ENCODE results near the gene CATSPER1. TPM values are rescaled to one million over a fixed set of nuclear protein-coding genes. Genes with fewer than 3 reads are reported as not detected.

CATSPER1 gene
- not detected in 2 replicates for total RNA-seq (2014; rRNA removed; shearing (Covaris generic))

DNA sequence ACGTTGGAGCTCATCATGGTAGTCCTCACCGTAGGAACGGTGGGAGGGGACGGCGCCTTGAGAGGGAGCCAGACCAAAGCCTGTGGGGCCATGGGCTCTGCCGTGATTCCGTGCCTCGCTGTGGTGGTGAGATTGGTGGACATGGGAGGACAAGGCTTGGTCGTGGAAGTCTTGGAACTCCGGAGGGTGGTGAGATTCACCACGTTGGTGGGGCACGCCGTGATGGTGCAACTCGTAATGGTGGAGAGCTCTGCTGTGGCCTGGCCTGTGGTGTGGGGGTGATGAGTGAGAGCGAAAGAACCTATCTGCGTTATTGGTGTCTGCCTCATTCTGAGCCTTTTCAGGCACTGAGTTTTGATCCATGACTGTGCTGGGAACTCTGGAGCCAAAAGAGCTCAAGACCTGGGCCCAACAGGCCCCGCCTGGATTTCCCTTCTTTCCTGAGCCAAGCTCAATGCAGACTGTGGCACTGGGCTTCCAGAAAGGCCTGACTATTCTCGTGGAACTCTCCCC lies at the start of gene CATSPER1:
CATSPER1 (minus strand) TSS at position 463 of the 513 bp plus-strand sequence; CDS start at position 363, 100 bp downstream.
- in situ Hi-C loops (cut with HindIII; ENCODE audit: low sequenced_read_pairs) = no loop called here
- no peak for DNase-seq (ENCODE audit: low spot score)

GRCh38 chr11:66075273-66075672 lies 49.0 kb upstream of the CATSPER1 start:
- no peak for DNase-seq (ENCODE audit: low spot score)
- in situ Hi-C loops (cut with HindIII; ENCODE audit: low sequenced_read_pairs) = no loop called here

DNA sequence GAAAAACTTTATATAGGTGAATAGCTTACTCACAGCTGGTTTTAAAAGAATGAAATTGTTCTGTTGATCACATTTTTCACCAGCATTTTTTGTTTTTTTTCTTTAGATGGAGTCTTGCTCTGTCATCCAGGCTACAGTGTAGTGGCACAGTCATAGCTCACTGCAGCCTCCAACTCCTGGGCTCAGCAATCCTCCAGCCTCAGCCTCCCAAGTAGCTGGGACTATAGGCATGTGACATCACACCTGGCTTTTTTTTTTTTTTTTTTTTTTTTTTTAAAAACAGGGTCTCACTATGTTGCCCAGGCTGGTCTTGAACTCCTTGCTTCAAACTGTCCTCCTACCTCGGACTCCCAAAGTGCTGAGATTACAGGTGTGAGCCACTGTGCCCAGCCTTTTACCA lies 47.4 kb upstream of the CATSPER1 start:
- no peak for DNase-seq (ENCODE audit: low spot score)
- in situ Hi-C loops (cut with HindIII; ENCODE audit: low sequenced_read_pairs) = no loop called here

DNA sequence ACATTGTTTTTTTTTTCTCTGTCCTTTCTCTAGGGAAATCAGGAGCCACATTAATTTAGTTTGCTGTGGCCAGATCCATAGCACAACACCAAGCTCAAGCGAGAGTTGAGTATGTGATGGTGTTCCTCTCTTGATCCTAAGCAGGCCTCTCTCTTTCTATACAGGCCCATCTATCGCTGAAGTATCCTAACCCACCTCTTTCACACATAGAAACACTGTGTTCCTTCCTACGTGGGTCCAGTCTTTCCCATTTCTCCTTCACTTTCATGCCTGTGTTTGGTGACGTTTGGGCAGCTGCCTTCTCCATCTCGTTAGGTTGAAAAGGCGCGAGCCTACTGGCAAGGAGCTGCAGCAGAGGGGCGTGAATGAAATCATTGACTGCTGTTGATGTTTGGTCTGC lies 46.2 kb upstream of the CATSPER1 start:
- DNase-seq (ENCODE audit: low spot score) = no peak
- in situ Hi-C loops (cut with HindIII; ENCODE audit: low sequenced_read_pairs) = no loop called here

- DNase-seq (ENCODE audit: low spot score) = no peak
- in situ Hi-C loops (cut with HindIII; ENCODE audit: low sequenced_read_pairs) = no loop called here
These were observed 45.8 kb upstream of the CATSPER1 start for GRCh38 chr11:66072081-66072480.

GRCh38 chr11:66071381-66071801 lies 45.1 kb upstream of the CATSPER1 start:
- in situ Hi-C loops (cut with HindIII; ENCODE audit: low sequenced_read_pairs) = no loop called here
- DNase-seq (ENCODE audit: low spot score) = peak; percentile 52

- in situ Hi-C loops (cut with HindIII; ENCODE audit: low sequenced_read_pairs) = no loop called here
- DNase-seq (ENCODE audit: low spot score) = no peak
These were observed 44.5 kb upstream of the CATSPER1 start for GRCh38 chr11:66070604-66071380.

- in situ Hi-C loops (cut with HindIII; ENCODE audit: low sequenced_read_pairs) = no loop called here
- DNase-seq (ENCODE audit: low spot score) = peak; percentile 48
These were observed 43.7 kb upstream of the CATSPER1 start, which contains the start of gene PACS1 for GRCh38 chr11:66069715-66070603. Gene PACS1 (plus strand): TSS chr11:66070272. CDS start chr11:66070487, 215 bp downstream.

DNA sequence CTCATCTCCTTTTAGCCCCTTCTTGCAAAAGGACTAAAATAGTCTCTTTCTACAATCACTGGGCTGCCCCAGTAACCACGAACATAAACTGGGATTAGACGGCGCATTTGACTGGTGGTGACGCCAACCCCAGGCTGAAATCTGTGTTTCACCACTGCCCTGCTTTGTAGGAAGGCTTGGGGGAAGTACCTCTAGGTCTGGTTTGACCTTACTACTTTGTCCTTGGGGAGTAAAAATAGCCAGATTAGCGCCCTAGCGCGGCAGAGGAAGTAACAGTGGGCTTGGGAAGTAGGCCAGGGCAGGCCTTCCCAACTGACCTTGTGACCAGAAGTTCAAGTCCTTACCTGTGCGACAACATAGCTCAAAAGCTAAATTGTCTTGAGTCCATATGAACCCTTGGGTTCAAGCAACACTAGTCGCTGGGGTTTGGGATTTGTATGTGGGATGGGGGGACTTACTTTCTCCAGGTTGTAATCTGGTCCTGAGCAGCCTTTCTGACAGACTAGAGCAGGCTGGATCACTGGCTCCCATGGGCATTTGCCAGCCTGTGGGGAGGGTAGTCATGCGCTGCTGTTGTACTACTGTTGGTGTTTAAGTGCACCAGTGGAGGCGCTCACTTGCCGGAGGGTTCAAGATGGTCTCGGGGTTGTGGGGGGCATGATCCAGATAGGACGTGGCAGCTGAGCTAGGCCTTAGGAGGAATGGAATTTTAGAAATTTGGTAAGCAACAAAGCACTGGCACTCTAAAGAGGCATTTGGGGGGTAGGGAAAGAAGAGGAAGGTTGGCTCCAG lies 42.8 kb upstream of the CATSPER1 start:
- peak; percentile 38 for DNase-seq (ENCODE audit: low spot score)
- in situ Hi-C loops (cut with HindIII; ENCODE audit: low sequenced_read_pairs) = no loop called here

DNA sequence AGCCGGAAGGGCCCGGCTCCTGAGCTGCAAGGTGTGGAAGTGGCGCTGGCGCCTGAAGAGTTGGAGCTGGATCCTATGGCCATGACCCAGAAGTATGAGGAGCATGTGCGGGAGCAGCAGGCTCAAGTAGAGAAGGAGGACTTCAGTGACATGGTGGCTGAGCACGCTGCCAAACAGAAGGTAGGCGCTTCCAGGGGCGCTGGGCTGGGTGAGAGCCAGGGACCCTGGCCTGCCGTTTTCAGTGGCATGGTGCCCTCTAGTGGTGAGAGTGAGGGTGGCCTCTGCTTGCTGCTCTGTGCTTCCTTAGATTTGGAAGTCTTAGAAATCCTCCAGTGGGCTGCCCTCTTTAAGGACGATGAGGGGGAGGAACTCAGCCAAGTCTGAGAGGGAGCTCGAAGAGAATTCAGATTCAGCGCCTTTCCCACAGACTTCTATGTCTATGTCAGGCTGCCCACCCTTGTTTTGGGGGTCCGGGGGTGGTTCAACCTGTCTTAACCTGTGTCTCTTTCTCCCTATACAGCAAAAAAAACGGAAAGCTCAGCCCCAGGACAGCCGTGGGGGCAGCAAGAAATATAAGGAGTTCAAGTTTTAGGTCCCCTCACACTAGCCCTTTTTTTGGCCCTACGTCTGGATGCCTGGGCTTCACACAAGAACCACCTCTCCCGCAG lies 42.0 kb upstream of the CATSPER1 start:
- in situ Hi-C loops (cut with HindIII; ENCODE audit: low sequenced_read_pairs) = no loop called here
- peak; percentile 83 for DNase-seq (ENCODE audit: low spot score)

GRCh38 chr11:66067640-66068039 lies 41.4 kb upstream of the CATSPER1 start:
- in situ Hi-C loops (cut with HindIII; ENCODE audit: low sequenced_read_pairs) = no loop called here
- no peak for DNase-seq (ENCODE audit: low spot score)

GRCh38 chr11:66066751-66067150 lies 40.5 kb upstream of the CATSPER1 start:
- in situ Hi-C loops (cut with HindIII; ENCODE audit: low sequenced_read_pairs) = no loop called here
- no peak for DNase-seq (ENCODE audit: low spot score)

DNA sequence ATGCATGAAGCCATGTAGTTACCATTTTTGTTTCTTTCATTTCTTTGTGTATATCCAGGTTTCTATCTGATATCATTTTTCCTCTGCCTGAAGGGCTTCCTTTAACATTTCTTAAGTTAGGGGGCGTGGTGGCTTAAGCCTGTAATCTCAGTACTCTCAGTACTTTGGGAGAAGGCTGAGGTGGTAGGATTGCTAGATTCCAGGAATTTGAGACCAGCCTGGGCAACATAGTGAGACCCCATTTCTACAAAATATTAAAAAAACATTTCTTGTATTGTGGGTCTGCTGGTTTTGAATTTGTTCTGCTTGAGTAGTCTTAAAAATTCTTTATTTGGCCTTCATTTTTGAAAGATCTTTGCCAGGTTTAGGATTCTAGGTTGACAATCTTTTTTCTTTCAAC lies 38.3 kb upstream of the CATSPER1 start:
- in situ Hi-C loops (cut with HindIII; ENCODE audit: low sequenced_read_pairs) = no loop called here
- DNase-seq (ENCODE audit: low spot score) = no peak

DNA sequence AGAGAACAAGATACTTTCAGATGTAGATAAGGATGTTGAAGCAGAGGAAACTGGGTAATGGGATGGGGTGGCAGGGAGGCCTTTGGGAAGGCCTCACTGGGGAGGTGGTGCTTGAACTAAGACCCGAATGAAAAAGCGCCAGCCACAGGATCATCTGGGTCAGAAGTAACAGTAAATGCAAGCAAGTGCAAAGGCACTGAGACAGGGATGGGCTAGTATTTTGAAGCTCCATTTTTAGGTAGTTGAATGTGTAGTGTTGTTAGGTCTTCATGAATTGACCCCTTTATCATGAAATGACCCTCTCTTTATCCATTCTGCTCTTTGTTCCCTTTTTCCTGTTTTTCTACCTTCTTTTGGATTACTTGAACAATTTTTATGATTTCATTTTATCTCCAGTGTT lies 37.6 kb upstream of the CATSPER1 start:
- in situ Hi-C loops (cut with HindIII; ENCODE audit: low sequenced_read_pairs) = no loop called here
- DNase-seq (ENCODE audit: low spot score) = no peak

DNA sequence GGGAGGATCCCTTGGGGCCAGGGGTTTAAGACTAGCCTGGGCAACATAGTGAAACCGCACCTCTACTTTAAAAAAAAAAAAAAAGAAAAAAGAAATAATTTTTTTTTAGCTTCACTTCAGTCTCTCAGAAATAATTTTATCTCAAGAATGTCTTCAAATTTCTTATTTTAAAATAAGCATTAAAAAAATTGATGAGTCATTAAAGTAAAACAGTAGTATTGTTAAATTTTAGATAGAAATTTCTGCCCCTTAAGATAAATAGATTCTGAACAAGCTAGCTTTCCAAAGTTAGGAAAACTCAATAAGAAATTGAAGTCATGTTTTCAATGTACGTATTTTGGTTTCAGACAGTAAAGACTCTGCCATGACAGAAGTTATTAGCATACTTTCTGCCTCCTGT lies 36.1 kb upstream of the CATSPER1 start:
- no peak for DNase-seq (ENCODE audit: low spot score)
- in situ Hi-C loops (cut with HindIII; ENCODE audit: low sequenced_read_pairs) = no loop called here

- no peak for DNase-seq (ENCODE audit: low spot score)
- in situ Hi-C loops (cut with HindIII; ENCODE audit: low sequenced_read_pairs) = no loop called here
These were observed 35.0 kb upstream of the CATSPER1 start for GRCh38 chr11:66061268-66061667.

- no peak for DNase-seq (ENCODE audit: low spot score)
- in situ Hi-C loops (cut with HindIII; ENCODE audit: low sequenced_read_pairs) = no loop called here
These were observed 33.8 kb upstream of the CATSPER1 start for GRCh38 chr11:66059966-66060680.

- in situ Hi-C loops (cut with HindIII; ENCODE audit: low sequenced_read_pairs) = no loop called here
- DNase-seq (ENCODE audit: low spot score) = no peak
These were observed 30.2 kb upstream of the CATSPER1 start for GRCh38 chr11:66056501-66056900.
